ENCODE results near the gene KDM1B. TPM values are rescaled to one million over a fixed set of nuclear protein-coding genes. Genes with fewer than 3 reads are reported as not detected.
A peak's percentile ranks its signal among the peaks of the same experiment; 100 is the strongest.

The KDM1B gene
- total and polyA plus RNA-seq, 9 of the 15 experiments (the other 6 are each of a cell fraction or from before 2014, with no cell fraction given), result 1.4 to 58.9 (median 36.3) TPM

- TF ChIP-seq ID3 (CRISPR knock-in tag; IDR thresholded peaks at IDR 0.05), result no peak
- TF ChIP-seq ID3 (tag; IDR thresholded peaks at IDR 0.05), result no peak
- TF ChIP-seq ZNF592 (IDR thresholded peaks at IDR 0.05), result no peak
- no peak for TF ChIP-seq MAFG (tag; conservative IDR thresholded peaks at IDR 0.05)
- TF ChIP-seq GTF2B (IDR thresholded peaks at IDR 0.05; ENCODE audit: extremely low read depth, insufficient read length), result no peak
- 0 out of 2 replicates have a peak, but pooled peaks have one; percentile 42 for TF ChIP-seq RB1 (IDR thresholded peaks at IDR 0.05; ENCODE audit: low read depth)
- TF ChIP-seq NFATC3 (IDR thresholded peaks at IDR 0.05), result no peak
- TF ChIP-seq IRF9 (tag; IDR thresholded peaks at IDR 0.05), result no peak
- TF ChIP-seq ZFP30 (CRISPR knock-in tag; IDR thresholded peaks at IDR 0.05; ENCODE audit: borderline replicate concordance), result no peak
- no peak for TF ChIP-seq ETS1 (conservative IDR thresholded peaks at IDR 0.05; ENCODE audit: control insufficient read depth, low read depth, low read length)
- no peak for TF ChIP-seq ZKSCAN3 (CRISPR knock-in tag; IDR thresholded peaks at IDR 0.05)
- TF ChIP-seq DDX20 (tag; IDR thresholded peaks at IDR 0.05; ENCODE audit: low read depth), result no peak
- no peak for TF ChIP-seq RBM34 (IDR thresholded peaks at IDR 0.05; ENCODE audit: borderline replicate concordance, insufficient read depth, low read length)
- TF ChIP-seq OTX1 (CRISPR knock-in tag; IDR thresholded peaks at IDR 0.05), result no peak
- TF ChIP-seq GMEB1 (CRISPR knock-in tag; IDR thresholded peaks at IDR 0.05), result no peak
- TF ChIP-seq IFI16 (CRISPR knock-in tag; IDR thresholded peaks at IDR 0.05), result no peak
- TF ChIP-seq FOXA3 (CRISPR knock-in tag; conservative IDR thresholded peaks at IDR 0.05 in 1 of 2, IDR thresholded peaks at IDR 0.05 in 1 of 2), result no peak
- no peak for TF ChIP-seq SAFB (IDR thresholded peaks at IDR 0.05; ENCODE audit: borderline replicate concordance, low read depth, low read length)
- TF ChIP-seq ZNF134 (CRISPR knock-in tag; conservative IDR thresholded peaks at IDR 0.05), result no peak
- TF ChIP-seq FOXJ3 (CRISPR knock-in tag; IDR thresholded peaks at IDR 0.05), result no peak
Measured at GRCh38 chr6:18155864-18156421, 721 bp downstream of the KDM1B start (continued).

Measured in K562 (cell line).